GM12878 (cell line): ENCODE data around the gene CARD16. TPM values are rescaled to one million over a fixed set of nuclear protein-coding genes. Genes with fewer than 3 reads are reported as not detected.

Source experiments
- ATAC-seq: fragments of 200-7000 bp; cut with Tn5 transposase; 3 replicates; pipeline ENCODE4 v1.9.1; 2020; ENCODE audit warnings: mild to moderate bottlenecking, moderate library complexity
- BruUV-seq: library from RNA; stranded (reverse); fragments of 400-500 nt; replicated peaks from 2 replicates; lab custom pipeline; 2021; lab: Mats Ljungman, UMichigan
- CTCF ChIA-PET: fragments of 300-600 bp; sonication (Branson Sonifier 250); formaldehyde crosslinking; extraction: SDS; loops from one replicate; lab custom pipeline; 2021; ENCODE audit warnings: inconsistent platforms; lab: Yijun Ruan, JAX
- POLR2A ChIA-PET: fragments of 350-600 bp; formaldehyde crosslinking; extraction: SDS; loops from one replicate; lab custom pipeline; 2021; ENCODE audit warnings: inconsistent platforms; lab: Charles Lee
- RAD21 ChIA-PET: fragments of 300-600 bp; sonication (Branson Sonifier 250); formaldehyde crosslinking; loops from one replicate; lab custom pipeline; 2023; ENCODE audit warnings: antibody characterized with exemption; ENCODE audit not compliant: unreplicated experiment; lab: Charles Lee
- SMC1A ChIA-PET: fragments of 300-600 bp; sonication (Branson Sonifier 250); formaldehyde crosslinking; loops from one replicate; lab custom pipeline; 2023; ENCODE audit not compliant: unreplicated experiment, uncharacterized antibody; lab: Charles Lee
- DNase-seq: peaks from one replicate; pipeline ENCODE4 v3.0.0-alpha.2; 2011; ENCODE audit warnings: low read depth, low spot score
- FAIRE-seq: peaks from 3 replicates; lab custom pipeline; 2011; peaks lifted over from hg19 to GRCh38; lab: Jason Lieb, UNC
- H2AFZ ChIP-seq: 2 replicates; pipeline ENCODE4 v1.6.0; 2011; ENCODE audit warnings: low read depth, low read length, control low read depth; ENCODE audit not compliant: control insufficient read depth
- H3K27ac ChIP-seq: 2 replicates; pipeline ENCODE4 v1.5.1; 2011; ENCODE audit warnings: control low read depth; ENCODE audit not compliant: control insufficient read depth, insufficient read depth
- H3K27me3 ChIP-seq, 2 experiments: replicated peaks in 1 of 2; 2 replicates each; pipeline versions ENCODE4 v1.6.0 to v1.6.1; 2011; ENCODE audit warnings: low read length in 1 of 2; ENCODE audit not compliant: control insufficient read depth in 2 of 2, insufficient read depth in 2 of 2
- H3K36me3 ChIP-seq, 2 experiments: 2 replicates each; pipeline ENCODE4 v1.5.1; 2011; ENCODE audit warnings: low read length in 1 of 2; ENCODE audit not compliant: control insufficient read depth in 2 of 2, insufficient read depth in 2 of 2
- H3K4me1 ChIP-seq: 2 replicates; pipeline ENCODE4 v1.6.1; 2011; ENCODE audit warnings: mild to moderate bottlenecking, low read length, moderate library complexity, mixed read lengths; ENCODE audit not compliant: control insufficient read depth, insufficient read depth
- H3K4me2 ChIP-seq: 2 replicates; pipeline ENCODE4 v1.6.0; 2011; ENCODE audit warnings: control low read depth; ENCODE audit not compliant: control insufficient read depth, insufficient read depth
- H3K4me3 ChIP-seq: fragments of 200-600 bp; sonication (generic); 2 replicates; pipeline ENCODE4 v1.5.1; 2016
- H3K79me2 ChIP-seq: 2 replicates; pipeline ENCODE4 v1.6.0; 2011; ENCODE audit warnings: low read length; ENCODE audit not compliant: control insufficient read depth, insufficient read depth
- H3K9ac ChIP-seq: 2 replicates; pipeline ENCODE4 v1.8.0; 2011; ENCODE audit warnings: low read length, control low read depth, mixed read lengths; ENCODE audit not compliant: control insufficient read depth, insufficient read depth
- H3K9me3 ChIP-seq: replicated peaks from 3 replicates; pipeline ENCODE4 v1.5.1; 2011; ENCODE audit warnings: mild to moderate bottlenecking, low read length; ENCODE audit not compliant: control insufficient read depth, insufficient read depth
- H4K20me1 ChIP-seq: 2 replicates; pipeline ENCODE4 v1.6.0; 2011; ENCODE audit not compliant: control insufficient read depth, insufficient read depth
- CBFB ChIP-seq: IDR thresholded peaks from 2 replicates; pipeline ENCODE4 v1.6.1; 2016; ENCODE audit warnings: antibody characterized with exemption, low read depth
- CHD1 ChIP-seq: IDR thresholded peaks from 2 replicates; pipeline ENCODE4 v1.6.1; 2012; ENCODE audit warnings: low read depth, low read length, improper control_type of control experiment
- ELK1 ChIP-seq: IDR thresholded peaks from 2 replicates; pipeline ENCODE4 v1.6.1; 2012; ENCODE audit warnings: low read depth, low read length, improper control_type of control experiment
- GATAD2B ChIP-seq: fragments of 450-650 bp; conservative IDR thresholded peaks from 2 replicates; pipeline ENCODE4 v1.6.1; 2017; ENCODE audit warnings: low read depth, mild to moderate bottlenecking, moderate library complexity
- IRF4 ChIP-seq: IDR thresholded peaks from 2 replicates; pipeline ENCODE4 v1.6.1; 2011; ENCODE audit warnings: low read depth, low read length
- MEF2B ChIP-seq: fragments of 450-650 bp; IDR thresholded peaks from 2 replicates; pipeline ENCODE4 v1.6.1; 2018; ENCODE audit warnings: mild to moderate bottlenecking, moderate library complexity; ENCODE audit not compliant: partially characterized antibody, poor library complexity, severe bottlenecking
- PAX8 ChIP-seq: fragments of 450-650 bp; IDR thresholded peaks from 2 replicates; pipeline ENCODE4 v1.6.1; 2017; ENCODE audit warnings: mild to moderate bottlenecking, moderate library complexity
- POLR2A ChIP-seq: IDR thresholded peaks from 2 replicates; pipeline ENCODE4 v1.6.1; 2011; ENCODE audit warnings: low read depth, mild to moderate bottlenecking, low read length
- RBBP5 ChIP-seq: fragments of 200-600 bp; sonication (generic); conservative IDR thresholded peaks from 2 replicates; pipeline ENCODE4 v1.6.1; 2016
- SIN3A ChIP-seq: IDR thresholded peaks from 2 replicates; pipeline ENCODE4 v1.6.1; 2012; ENCODE audit warnings: low read depth, low read length, improper control_type of control experiment
- SMAD5 ChIP-seq: IDR thresholded peaks from 2 replicates; pipeline ENCODE4 v1.6.1; 2016; ENCODE audit warnings: antibody characterized with exemption, low read depth
- TCF12 ChIP-seq: IDR thresholded peaks from 2 replicates; pipeline ENCODE4 v1.6.1; 2011; ENCODE audit warnings: low read depth, mild to moderate bottlenecking, low read length
- WGBS: methylation state at CpG from one replicate; pipeline ENCODE4 v1.1.6; 2016; ENCODE audit warnings: low lambda C conversion rate; ENCODE audit not compliant: insufficient replicate concordance, insufficient coverage; ENCODE audit errors: missing lambda C conversion rate; 5-methylcytosine and 5-hydroxymethylcytosine counted together
- in situ Hi-C: fragments of 300-500 bp; cut with MboI; formaldehyde crosslinking; loops from 9 replicates; pipeline ENCODE4 v1.14.3; 2018; ENCODE audit warnings: mixed read lengths
- intact Hi-C: fragments of 100-400 bp; cut with micrococcal nuclease; formaldehyde crosslinking; loops from one replicate; pipeline ENCODE4 v1.14.2; 2022; ENCODE audit not compliant: unreplicated experiment
- polyA plus RNA-seq, 11 experiments: library from polyadenylated mRNA; depleted of rRNA in 4 of 11; unstranded in 6 of 11; stranded (reverse) in 5 of 11; fragments of >200 nt; fragmentation: Nextera tagmentation in 4 of 11; fragmentation: Illumina TruSeq in 1 of 11; extraction: Ambion mirVana in 4 of 11; extraction: Trizol in 1 of 11; gene quantifications; 1 replicate in 1 of 11; 2 replicates in 10 of 11; pipeline versions ENCODE4 v1.2.1 to v1.2.3, GENCODE V29; 2011 to 2016; ENCODE audit warnings: inconsistent platforms in 2 of 11, missing spikeins in 2 of 11, low read depth in 1 of 11
- total RNA-seq, 4 experiments: library from RNA; depleted of rRNA in 3 of 4; stranded (reverse); fragments of >200 nt in 3 of 4; fragmentation: Illumina TruSeq in 1 of 4; extraction: Trizol in 1 of 4; gene quantifications; 2 replicates each; pipeline versions ENCODE4 v1.2.1 to v1.2.3, GENCODE V29; 2013 to 2021
- TF ChIP-seq, protein P1 (sequence below): fragments of 450-650 bp; formaldehyde crosslinking; IDR thresholded peaks from 2 replicates; pipeline ENCODE4 v1.4.0; 2022; ENCODE audit warnings: mild to moderate bottlenecking, moderate library complexity
- TF ChIP-seq, protein P2 (sequence below): fragments of 450-650 bp; formaldehyde crosslinking; IDR thresholded peaks from 2 replicates; pipeline ENCODE4 v1.4.0; 2020; ENCODE audit warnings: mild to moderate bottlenecking, moderate library complexity

Gene CARD16
- total and polyA plus RNA-seq, 10 of the 15 experiments (the other 5 are each of a cell fraction or from before 2014, with no cell fraction given), result 11.8 to 76.3 (median 25.9) TPM

DNA sequence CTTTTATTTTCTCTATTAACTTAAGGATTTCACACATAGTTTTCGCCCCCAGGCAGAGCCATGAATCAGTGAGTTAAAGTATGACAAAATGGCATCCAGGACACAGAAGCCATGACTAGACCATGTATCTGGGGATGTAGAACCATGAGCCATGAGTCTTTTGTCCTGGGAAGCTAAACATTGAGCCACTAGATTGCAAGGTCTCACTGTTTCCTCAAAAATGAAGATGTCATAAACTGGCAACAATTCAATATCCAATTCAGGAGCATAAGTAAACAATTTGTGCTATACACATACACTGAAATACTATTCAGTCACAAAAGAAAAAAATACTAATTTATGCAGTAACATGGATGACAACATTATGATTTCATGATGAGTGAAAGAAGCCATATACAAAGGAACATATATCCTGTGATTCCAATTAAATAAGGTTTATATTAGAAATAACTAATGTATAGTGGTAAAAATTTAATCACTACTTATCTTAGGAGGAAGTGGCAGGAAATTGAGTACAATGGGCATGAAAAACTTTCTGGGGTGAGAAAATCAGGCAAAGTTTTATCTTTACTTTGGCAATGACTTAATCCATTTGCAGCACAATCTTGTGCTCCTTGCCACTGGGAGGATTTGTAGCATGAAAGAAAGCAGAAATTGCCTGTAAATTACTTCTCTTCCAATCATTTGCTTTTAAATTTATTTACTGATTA is 28.5 kb upstream of the CARD16 start:
- no peaks in the 10 kb centered on the region for H3K36me3 ChIP-seq
- in situ Hi-C loops (no loop called here), intact Hi-C loops (no loop called here)
- no peak overlapping the region for H3K4me3 ChIP-seq
- no peak overlapping the region for H3K9ac ChIP-seq
- DNase-seq (no peak), ATAC-seq (no peak), FAIRE-seq (no peak)
- no peaks in the 10 kb centered on the region for H4K20me1 ChIP-seq
- H3K4me2 ChIP-seq, result no peak overlapping the region
- no peaks in the 10 kb centered on the region for H3K4me1 ChIP-seq
- H3K27ac ChIP-seq, result no peak overlapping the region
- RAD21 ChIA-PET, result no interaction called here
- H2AFZ ChIP-seq, result no peak overlapping the region
- no TSS peak for BruUV-seq
- SMC1A ChIA-PET, result no interaction called here
- H3K9me3 ChIP-seq, result no peaks in the 10 kb centered on the region
- H3K27me3 ChIP-seq, result 0 out of 4 replicates have a peak, but pooled peaks cover 0 to 2% of the 10 kb centered on the region in 2 experiments
- CTCF ChIA-PET, result no interaction called here
- H3K79me2 ChIP-seq, result no peaks in the 10 kb centered on the region
- POLR2A ChIA-PET, result no interaction called here
- WGBS, result 33% methylated on average over 1 of the region's 1 CpG
- no peak for TF ChIP-seq PAX8
- no peak for TF ChIP-seq TCF12
- no peak for TF ChIP-seq POLR2A
- TF ChIP-seq SMAD5, result no peak
- TF ChIP-seq GATAD2B, result no peak
- TF ChIP-seq SIN3A, result no peak
- TF ChIP-seq MEF2B, result no peak
- TF ChIP-seq CHD1, result no peak
- TF ChIP-seq, protein P1, sequence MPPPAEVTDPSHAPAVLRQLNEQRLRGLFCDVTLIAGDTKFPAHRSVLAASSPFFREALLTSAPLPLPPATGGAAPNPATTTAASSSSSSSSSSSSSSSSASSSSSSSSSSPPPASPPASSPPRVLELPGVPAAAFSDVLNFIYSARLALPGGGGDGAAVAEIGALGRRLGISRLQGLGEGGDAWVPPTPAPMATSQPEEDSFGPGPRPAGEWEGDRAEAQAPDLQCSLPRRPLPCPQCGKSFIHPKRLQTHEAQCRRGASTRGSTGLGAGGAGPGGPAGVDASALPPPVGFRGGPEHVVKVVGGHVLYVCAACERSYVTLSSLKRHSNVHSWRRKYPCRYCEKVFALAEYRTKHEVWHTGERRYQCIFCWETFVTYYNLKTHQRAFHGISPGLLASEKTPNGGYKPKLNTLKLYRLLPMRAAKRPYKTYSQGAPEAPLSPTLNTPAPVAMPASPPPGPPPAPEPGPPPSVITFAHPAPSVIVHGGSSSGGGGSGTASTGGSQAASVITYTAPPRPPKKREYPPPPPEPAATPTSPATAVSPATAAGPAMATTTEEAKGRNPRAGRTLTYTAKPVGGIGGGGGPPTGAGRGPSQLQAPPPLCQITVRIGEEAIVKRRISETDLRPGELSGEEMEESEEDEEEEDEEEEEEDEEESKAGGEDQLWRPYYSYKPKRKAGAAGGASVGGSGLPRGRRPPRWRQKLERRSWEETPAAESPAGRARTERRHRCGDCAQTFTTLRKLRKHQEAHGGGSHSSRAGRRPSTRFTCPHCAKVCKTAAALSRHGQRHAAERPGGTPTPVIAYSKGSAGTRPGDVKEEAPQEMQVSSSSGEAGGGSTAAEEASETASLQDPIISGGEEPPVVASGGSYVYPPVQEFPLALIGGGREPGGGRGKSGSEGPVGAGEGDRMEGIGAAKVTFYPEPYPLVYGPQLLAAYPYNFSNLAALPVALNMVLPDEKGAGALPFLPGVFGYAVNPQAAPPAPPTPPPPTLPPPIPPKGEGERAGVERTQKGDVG (CRISPR knock-in tag), result no peak
- TF ChIP-seq, protein P2, sequence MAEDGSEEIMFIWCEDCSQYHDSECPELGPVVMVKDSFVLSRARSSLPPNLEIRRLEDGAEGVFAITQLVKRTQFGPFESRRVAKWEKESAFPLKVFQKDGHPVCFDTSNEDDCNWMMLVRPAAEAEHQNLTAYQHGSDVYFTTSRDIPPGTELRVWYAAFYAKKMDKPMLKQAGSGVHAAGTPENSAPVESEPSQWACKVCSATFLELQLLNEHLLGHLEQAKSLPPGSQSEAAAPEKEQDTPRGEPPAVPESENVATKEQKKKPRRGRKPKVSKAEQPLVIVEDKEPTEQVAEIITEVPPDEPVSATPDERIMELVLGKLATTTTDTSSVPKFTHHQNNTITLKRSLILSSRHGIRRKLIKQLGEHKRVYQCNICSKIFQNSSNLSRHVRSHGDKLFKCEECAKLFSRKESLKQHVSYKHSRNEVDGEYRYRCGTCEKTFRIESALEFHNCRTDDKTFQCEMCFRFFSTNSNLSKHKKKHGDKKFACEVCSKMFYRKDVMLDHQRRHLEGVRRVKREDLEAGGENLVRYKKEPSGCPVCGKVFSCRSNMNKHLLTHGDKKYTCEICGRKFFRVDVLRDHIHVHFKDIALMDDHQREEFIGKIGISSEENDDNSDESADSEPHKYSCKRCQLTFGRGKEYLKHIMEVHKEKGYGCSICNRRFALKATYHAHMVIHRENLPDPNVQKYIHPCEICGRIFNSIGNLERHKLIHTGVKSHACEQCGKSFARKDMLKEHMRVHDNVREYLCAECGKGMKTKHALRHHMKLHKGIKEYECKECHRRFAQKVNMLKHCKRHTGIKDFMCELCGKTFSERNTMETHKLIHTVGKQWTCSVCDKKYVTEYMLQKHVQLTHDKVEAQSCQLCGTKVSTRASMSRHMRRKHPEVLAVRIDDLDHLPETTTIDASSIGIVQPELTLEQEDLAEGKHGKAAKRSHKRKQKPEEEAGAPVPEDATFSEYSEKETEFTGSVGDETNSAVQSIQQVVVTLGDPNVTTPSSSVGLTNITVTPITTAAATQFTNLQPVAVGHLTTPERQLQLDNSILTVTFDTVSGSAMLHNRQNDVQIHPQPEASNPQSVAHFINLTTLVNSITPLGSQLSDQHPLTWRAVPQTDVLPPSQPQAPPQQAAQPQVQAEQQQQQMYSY (CRISPR knock-in tag), result no peak
- TF ChIP-seq ELK1, result no peak
- TF ChIP-seq CBFB, result no peak
- TF ChIP-seq RBBP5, result no peak
- TF ChIP-seq IRF4, result no peak
